ENCODE results near the gene LRCOL1.

DNA sequence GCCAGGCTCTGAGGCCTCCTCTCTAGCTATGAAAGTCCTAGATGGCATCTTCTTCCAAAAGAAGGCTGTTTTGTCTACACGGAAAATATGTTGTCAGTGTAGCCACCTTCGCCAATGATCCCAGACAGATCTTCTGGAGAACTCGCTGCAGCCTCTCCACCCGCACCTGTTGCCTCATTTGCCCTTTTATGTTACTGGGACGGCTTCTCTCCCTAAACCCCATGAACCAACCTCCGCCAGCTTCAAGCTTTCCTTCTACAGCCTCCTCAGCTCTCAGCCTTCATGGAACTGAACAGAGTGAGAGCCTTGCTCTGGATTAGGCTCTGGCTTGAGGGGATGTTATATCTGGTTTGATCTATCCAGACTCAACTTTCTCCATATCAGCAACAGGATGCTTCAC lies 18.9 kb upstream of the LRCOL1 start:
- no peak for TF ChIP-seq TAF1 (IDR thresholded peaks at IDR 0.05; ENCODE audit: low read depth, low read length)
- no peak for TF ChIP-seq SPI1 (IDR thresholded peaks at IDR 0.05; ENCODE audit: low read depth, low read length)
- TF ChIP-seq POLR2AphosphoS5 (IDR thresholded peaks at IDR 0.05; ENCODE audit: low read depth, low read length) = no peak
- TF ChIP-seq POLR2A (IDR thresholded peaks at IDR 0.05; ENCODE audit: low read depth, low read length) = no peak
- TF ChIP-seq POU2F2 (IDR thresholded peaks at IDR 0.05; ENCODE audit: low read depth, low read length) = no peak
- no peak for TF ChIP-seq PAX5 (IDR thresholded peaks at IDR 0.05; ENCODE audit: insufficient read depth, low read length, severe bottlenecking)
